ENCODE results near the gene SLC22A23.
"Not testable (repeated sequence)": the region's sequence is repeated elsewhere in the genome, so short reads cannot be mapped to it uniquely, and the experiment has no call there.

Gene SLC22A23

GRCh38 chr6:3384241-3385143, 72.4 kb downstream of the SLC22A23 start:
- no peak for DNase-seq (ENCODE audit: low spot score)

GRCh38 chr6:3383525-3383924, 73.3 kb downstream of the SLC22A23 start:
- DNase-seq (ENCODE audit: low spot score), result no peak

- no peak for DNase-seq (ENCODE audit: low spot score)
These were observed 74.2 kb downstream of the SLC22A23 start for GRCh38 chr6:3382326-3383279.

GRCh38 chr6:3381233-3381921, 75.5 kb downstream of the SLC22A23 start:
- DNase-seq (ENCODE audit: low spot score), result no peak

GRCh38 chr6:3380344-3381232, 76.3 kb downstream of the SLC22A23 start:
- DNase-seq (ENCODE audit: low spot score), result no peak

GRCh38 chr6:3379482-3380060, 77.3 kb downstream of the SLC22A23 start:
- DNase-seq (ENCODE audit: low spot score), result no peak

GRCh38 chr6:3378808-3379207, 78.0 kb downstream of the SLC22A23 start:
- DNase-seq (ENCODE audit: low spot score), result not testable (repeated sequence)

GRCh38 chr6:3378398-3378782, 78.5 kb downstream of the SLC22A23 start:
- DNase-seq (ENCODE audit: low spot score), result peak; percentile 34

GRCh38 chr6:3377536-3378397, 79.1 kb downstream of the SLC22A23 start:
- DNase-seq (ENCODE audit: low spot score), result no peak

GRCh38 chr6:3376893-3377535, 79.8 kb downstream of the SLC22A23 start:
- DNase-seq (ENCODE audit: low spot score), result no peak

- no peak for DNase-seq (ENCODE audit: low spot score)
These were observed 80.8 kb downstream of the SLC22A23 start for GRCh38 chr6:3376064-3376463.

- no peak for DNase-seq (ENCODE audit: low spot score)
These were observed 83.2 kb downstream of the SLC22A23 start for GRCh38 chr6:3373597-3374203.

GRCh38 chr6:3372912-3373554, 83.8 kb downstream of the SLC22A23 start:
- DNase-seq (ENCODE audit: low spot score), result no peak

GRCh38 chr6:3372184-3372846, 84.5 kb downstream of the SLC22A23 start:
- DNase-seq (ENCODE audit: low spot score), result no peak

- DNase-seq (ENCODE audit: low spot score), result peak; percentile 28
These were observed 85.5 kb downstream of the SLC22A23 start for GRCh38 chr6:3371222-3371949.

- peak; percentile 58 for DNase-seq (ENCODE audit: low spot score)
These were observed 86.3 kb downstream of the SLC22A23 start for GRCh38 chr6:3370361-3371221.

All from CD4-positive, alpha-beta T cell treated with Interleukin-2 at 100 ng/mL for 4 hours (primary cell).